Measurements from ENCODE around the gene SCOC. TPM values are rescaled to one million over a fixed set of nuclear protein-coding genes. Genes with fewer than 3 reads are reported as not detected.
A peak's percentile ranks its signal among the peaks of the same experiment; 100 is the strongest.

Gene SCOC
- 10 to 100 TPM; 66.0 to 69.2 TPM for total RNA-seq
- long read RNA-seq, transcript SCOC-211 (4 exons, 1,959 nt): major isoform, 181 of 196 reads
- long read RNA-seq, transcript SCOC-207 (3 exons, 1,838 nt): minor isoform, 6 of 196 reads
- long read RNA-seq, partial matches to known transcripts: 7 of 196 reads
- long read RNA-seq, other reads (novel, unspliced or antisense): 2 of 196 reads

DNA sequence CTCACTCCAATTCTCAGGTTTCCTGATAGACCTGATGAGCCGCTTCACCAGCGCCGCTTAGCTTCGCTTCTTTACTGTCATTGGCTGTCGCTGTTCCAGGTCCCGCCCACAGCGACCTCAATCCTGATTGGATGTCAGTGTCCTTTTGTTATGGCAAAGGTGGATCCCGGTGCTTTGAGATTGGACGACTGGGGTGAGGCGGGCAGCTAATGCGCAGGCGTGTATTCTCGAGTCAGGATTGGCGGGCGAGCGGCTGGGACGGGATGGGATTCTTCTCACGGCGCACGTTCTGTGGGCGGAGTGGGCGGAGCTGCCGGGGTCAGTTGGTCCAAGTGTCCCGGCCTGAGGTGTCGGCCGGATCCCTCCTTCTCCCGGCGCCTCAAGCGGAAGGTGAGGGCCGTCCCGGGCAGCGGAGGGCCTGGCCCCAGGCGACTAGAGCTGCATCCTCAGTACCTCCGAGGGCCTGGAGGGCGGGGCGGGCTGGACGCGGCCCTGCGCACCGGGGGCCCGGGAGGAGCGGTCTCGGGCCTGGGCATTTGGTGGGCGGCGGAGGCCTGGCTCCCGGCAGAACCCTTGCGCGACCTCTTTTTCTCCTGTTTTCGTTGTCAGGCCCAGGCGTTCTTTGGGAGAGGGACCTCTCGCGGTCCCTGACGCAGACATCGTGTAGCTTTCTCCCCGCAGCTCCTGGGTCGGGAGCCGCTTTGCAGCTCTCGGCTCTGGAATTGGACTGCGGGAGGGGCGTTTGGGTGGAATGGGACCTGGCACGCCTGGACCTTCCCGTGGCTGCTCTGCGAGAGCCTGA is at the start of gene SCOC:
Gene SCOC (plus strand): TSS at position 319 of the 802 bp plus-strand sequence. CDS start 5,525 bp downstream, outside the sequence.
- peak; percentile 98 to 99 for ATAC-seq
- intact Hi-C loops (cut with DNase I): no loop called here

DNA sequence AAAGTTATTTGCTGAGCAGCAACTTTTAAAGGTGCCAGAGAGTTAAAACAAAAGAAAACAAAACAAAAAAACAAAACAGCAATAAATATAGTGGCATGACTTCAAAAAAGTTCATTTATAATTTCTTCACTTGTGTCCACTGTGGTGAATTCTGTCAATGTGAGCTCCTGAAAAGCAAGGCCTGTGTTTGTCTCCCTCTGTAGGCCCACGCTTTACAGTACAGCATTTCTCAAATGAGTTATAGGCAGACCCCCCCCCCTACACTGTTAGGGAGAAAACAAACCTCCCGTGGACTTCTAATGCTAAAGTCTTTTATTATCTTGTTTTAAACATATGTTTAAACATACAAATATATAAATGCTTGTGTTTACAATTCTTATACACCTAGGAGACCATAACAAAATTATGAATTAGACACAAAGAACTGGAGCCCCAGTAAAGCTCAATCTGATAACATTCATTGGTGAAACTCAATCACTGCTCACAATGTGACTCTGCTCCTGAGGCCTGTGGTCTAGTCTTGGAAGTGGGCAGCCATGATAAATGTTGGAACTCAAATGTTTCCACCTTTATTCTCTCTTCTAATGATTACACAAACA is 47.0 kb upstream of the SCOC start:
- DNase-seq: peak; percentile 23
- peak; percentile 73 to 82 for ATAC-seq
- intact Hi-C loops (cut with DNase I): loop anchor here (10.0 kb wide), 2 partner anchors 172 to 312 kb away; partner anchors contain the start of gene MAML3 (in 1 of the 2)

More for the DNA sequence above, at the start of gene SCOC:
- peak; percentile 99 for DNase-seq

DNA sequence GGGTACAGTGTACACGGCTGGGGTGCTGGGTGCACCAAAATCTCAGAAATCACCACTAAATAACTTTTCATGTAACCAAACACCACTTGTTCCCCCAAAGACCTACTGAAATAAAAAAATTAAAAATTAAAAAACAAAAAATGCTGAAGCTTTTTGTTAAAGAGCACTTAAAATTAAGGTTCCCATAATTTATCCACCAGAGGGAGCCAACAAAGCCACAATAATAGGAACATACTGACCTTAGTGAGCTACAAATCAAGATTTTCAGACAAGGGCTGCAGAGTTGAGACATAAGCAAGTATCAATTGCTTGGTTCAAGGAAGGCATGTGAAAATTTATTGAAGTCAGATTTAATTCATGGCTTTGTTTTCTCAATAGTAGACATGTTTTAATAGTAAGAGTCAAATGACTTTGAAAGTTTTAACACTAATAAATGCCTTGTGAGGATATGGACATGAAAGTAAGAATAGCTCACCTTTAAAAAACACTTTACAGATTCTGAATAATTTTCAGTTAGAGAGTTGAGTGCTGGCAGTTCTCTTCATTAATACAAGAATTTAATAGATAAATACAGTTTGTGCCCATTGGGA is 43.0 kb upstream of the SCOC start:
- intact Hi-C loops (cut with DNase I): no loop called here
- DNase-seq (no peak), ATAC-seq (no peak)

DNA sequence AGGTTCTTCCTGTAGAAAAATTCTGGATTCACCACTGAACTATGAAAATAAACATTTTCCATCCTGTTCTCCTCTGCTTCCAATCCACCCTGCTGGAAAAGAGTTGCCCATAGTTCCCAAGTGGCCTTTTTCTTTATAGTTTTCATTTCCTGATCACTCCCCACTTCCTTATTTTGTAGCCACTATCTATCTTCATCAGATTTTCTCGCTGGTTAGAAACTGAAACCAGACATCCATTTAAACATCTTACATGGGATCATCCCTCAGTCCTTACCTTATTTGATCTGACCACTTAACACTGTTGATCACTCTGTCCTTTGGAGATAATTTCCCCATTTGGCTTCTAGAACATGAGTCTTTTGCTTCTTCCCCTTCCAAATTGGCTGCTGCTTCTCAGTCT is 42.2 kb upstream of the SCOC start:
- DNase-seq: no peak
- intact Hi-C loops (cut with DNase I): no loop called here
- ATAC-seq: no peak

DNA sequence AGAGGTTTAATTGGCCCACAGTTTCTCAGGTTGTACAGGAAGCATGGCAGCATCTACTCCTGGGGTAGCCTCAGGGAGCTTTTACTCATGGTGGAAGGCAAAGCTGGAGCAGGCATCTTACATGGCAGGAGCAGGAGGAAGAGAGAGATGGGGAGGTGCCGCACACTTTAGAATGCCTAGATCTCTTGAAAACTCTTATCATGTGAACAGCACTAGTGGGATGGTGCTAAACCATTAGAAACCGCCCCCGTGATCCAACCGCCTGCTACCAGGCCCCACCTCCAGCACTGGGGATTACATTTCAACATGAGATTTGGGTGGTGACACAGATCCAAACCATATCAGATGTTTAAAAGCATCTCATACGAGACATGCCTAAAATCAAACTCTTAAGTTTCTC is 41.6 kb upstream of the SCOC start:
- DNase-seq (no peak), ATAC-seq (no peak)
- intact Hi-C loops (cut with DNase I): no loop called here

DNA sequence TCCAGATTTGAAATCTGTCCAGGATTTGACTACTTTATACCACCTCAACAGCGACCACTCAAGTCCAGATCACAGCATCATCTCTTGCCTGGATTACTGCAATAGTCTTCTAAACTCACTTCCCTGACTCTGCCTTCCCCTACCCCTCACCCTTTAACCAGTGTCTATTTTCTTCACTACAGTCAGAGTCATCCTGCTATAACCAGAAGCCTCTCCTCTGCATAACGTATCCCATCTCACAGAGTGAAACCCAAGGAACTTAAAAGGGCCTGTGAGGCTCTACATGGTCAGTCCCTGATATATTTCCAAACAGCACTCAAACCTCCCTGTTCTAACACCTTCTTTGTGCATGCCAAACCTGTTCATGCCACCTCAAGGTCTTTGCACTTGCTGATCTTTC is 40.7 kb upstream of the SCOC start:
- ATAC-seq (no peak), DNase-seq (no peak)
- intact Hi-C loops (cut with DNase I): no loop called here

DNA sequence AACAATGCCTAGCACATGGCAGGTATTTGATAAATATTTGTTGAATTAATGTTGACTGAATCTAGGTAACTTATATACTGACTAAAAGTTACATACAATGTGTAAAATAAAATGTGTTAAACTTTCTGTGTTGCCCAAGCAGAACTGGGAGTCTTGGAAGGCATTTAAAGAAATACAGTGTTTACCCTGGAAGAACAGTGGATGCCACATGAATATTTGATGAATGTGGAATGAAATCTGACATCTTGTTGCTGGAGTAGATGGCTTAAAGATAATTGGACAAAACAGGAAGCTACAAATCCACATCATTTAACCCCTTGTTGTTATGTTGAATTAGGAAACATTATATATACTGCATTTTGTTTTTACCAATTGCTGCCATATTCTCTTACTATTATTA is 39.9 kb upstream of the SCOC start:
- intact Hi-C loops (cut with DNase I): no loop called here
- DNase-seq (no peak), ATAC-seq (no peak)

DNA sequence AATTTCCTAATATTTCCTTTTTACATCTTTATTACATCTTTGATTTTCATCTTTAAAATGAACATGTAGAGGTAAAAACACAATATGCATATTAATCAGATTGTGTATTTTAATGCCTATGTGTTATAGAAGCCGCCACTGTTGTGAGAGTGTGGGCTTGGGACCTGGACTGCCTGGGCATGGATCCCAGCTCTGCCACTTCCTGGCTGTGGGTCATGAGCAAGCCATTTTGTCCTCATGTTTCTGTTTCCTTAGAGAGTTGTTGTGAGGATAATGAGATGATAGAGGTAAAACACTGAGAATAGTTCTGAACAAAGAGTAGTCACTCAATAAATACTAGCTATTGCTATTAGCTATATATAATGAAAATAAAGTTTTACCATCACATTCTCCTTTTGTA is 38.4 kb upstream of the SCOC start:
- intact Hi-C loops (cut with DNase I): no loop called here
- no peak for ATAC-seq
- no peak for DNase-seq

DNA sequence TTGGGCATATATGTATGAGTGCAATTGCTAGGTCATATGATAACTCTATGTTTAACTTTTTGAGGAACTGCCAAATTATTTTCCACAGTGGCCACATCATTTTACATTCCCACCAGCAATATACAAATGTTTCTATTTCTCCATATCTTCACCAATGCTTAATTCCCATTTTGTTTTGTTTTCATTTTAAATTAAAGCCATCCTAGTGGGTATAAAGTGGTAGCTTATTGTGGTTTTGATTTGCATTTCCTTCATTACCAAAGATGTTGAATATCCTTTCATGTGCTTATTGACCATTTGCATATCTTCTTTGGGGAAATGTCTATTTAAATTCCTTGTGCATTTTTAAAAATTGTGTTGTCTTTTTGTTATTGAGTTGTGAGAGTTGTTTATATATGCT is 36.7 kb upstream of the SCOC start:
- intact Hi-C loops (cut with DNase I): no loop called here
- no peak for DNase-seq
- ATAC-seq: no peak

DNA sequence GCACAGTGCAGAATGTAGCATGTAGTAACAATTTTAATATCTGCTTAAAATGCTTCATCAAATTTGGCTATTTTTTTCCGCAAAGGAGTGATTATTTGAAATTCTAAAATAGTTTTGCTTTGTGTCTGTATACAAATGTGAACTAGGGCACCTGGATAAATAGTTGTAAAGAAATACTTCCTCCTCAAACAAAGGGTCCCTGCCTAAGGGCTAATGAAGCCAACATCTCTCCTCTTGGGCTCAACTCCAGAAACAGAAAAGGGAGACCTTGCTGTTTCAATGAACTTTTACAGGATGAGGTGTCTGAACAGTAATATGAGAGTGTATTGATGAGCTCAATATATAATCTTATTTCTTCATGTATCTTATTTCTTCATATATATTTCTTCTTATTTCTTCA is 30.8 kb upstream of the SCOC start:
- no peak for ATAC-seq
- intact Hi-C loops (cut with DNase I): no loop called here

DNA sequence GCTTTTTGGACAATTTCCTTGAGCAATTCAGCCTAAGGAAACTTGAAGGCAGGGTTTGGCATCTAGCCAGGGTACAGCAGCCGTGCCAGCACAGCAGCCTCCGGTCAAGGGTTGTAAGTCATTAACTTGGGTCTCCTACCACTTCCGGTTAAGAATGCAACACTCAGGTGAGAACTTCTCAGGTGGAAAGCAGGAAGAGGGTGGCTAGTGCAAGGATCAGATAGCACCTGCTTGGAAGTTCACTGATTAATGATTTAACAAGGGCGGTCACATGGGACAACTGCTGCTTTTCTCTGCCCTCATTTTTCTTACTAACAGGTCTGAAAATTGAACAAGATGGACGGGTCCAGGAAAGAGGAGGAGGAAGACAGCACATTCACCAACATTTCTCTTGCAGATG is 30.1 kb upstream of the SCOC start:
- DNase-seq: peak; percentile 28

More for the DNA sequence above, 30.8 kb upstream of the SCOC start:
- no peak for DNase-seq

DNA sequence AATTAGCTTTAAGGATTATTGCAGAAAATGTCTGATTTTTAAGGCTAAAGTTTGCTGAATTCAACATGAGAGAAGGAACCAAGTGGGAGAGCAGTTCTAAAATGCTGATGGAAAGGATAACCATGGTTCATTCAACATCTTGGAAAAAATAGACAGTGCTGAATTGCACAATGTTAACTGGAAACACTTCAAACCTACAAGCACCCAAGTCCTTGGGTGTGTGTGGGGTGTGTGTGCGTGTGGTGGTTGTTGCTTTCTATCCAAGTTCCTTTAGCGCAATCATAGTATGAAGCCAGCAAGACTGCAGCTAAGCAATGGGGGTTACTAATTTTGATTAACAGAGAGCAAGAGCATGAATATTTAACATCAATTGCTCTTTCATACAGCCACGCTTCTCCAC is 29.3 kb upstream of the SCOC start:
- intact Hi-C loops (cut with DNase I): no loop called here
- DNase-seq: no peak

More for the DNA sequence above, 30.1 kb upstream of the SCOC start:
- no peak for ATAC-seq
- intact Hi-C loops (cut with DNase I): no loop called here

DNA sequence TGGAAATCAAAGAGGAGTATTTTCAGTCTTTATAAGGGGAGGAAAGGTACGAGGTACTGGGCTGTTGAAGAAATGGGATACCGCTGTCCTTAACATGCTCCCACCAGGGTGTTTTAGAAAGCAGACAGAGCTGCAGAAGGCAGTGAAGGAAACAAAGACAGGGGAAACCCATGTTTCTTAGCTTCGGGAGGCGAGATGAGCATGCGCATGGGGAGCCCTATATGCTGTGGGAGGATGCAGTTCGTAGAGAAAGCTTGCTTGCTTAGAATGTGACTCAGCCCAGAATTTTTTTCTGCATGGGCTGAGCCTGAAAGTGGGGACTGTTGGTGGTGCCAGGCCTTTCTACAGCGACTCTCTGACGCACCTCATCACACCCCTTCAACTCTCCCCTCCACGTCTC is 28.8 kb upstream of the SCOC start:
- DNase-seq (no peak), ATAC-seq (no peak)
- intact Hi-C loops (cut with DNase I): no loop called here

More for the DNA sequence above, 29.3 kb upstream of the SCOC start:
- peak in 1 of 2 donors; percentile 30 for ATAC-seq

DNA sequence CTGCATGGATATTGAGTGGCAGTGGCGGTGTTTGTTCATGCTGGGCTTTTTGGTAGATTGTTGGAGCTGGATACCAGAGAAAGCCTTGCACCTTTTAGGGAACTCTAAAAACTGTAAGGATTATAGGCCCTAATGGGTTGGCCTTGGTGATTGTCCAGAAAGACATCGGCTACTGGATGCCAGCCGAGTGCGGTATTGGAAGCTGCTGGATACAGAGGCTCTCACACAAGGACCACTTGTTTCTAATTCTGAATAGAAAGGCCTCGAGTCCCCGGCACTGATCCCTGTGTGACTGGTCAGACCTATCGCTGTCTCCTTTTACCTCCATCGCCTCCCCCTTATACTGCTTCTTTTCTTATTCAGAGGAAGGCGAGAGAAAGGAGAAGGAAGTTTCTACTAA is 27.3 kb upstream of the SCOC start:
- intact Hi-C loops (cut with DNase I): no loop called here
- DNase-seq: no peak
- ATAC-seq: no peak

DNA sequence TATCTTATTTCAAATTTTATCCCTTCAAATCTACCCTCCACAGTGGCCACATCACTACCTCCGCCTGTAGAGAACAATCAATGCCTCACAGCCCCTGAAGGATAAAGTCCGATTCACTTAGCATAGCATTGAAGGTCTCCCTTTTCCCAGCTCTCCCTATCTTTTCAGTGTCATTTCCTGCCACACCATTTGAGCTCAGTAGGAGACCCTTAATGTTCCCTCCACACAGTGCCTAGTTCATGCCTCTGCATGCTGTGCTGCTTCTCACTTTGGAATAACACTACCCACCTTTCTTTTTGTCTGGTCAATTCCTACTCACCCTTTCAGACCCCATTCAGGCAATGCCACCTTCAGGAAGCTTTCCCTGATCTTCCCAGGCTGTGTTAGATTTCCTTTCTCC is 23.6 kb upstream of the SCOC start:
- ATAC-seq: no peak
- intact Hi-C loops (cut with DNase I): no loop called here
- no peak for DNase-seq

DNA sequence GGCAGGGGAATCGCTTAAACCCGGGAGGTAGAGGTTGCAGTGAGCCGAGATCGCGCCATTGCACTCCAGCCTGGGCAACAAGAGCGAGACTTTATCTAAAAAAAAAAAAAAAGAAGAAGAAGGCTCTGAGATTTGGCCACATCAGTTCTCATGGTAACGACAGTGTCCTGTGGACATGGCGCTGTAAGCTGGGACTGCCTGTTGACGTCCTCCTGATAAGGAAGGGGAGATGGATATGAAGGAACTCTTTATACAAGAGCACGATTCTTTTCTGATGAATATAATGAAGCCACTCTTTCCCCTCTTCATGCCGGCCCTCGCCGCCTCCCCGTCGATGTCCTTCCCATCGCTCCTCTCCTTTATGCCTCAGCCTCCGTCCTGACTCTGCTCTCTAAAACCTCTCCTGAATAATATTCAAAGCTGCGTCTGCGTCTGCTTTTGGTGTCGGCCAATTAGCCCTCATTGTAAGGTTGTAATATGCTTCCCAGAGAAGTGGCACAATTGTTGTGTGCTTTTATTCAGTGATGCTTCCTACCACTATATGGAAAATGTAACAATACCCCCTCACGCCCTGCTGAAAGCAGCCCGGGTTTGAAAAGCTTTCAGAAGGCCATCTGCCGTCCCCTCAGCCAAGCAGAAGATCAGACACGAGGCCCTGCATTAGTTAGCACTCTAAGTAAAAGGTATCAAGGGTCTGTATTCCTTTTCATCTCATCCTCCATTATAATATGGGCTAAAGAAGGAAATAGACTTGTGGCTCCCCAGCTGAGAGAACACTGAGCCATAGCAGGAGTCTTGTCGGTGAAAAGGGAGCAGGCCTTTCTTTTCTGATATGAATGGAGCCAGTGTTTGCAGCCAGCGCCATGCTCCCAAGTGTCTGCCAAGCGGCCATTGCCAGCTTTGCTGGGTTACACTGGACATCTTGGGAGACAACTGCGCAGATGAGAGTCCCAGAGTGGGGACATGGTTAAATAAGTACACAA is 22.1 kb upstream of the SCOC start:
- ATAC-seq: no peak
- intact Hi-C loops (cut with DNase I): no loop called here
- no peak for DNase-seq

DNA sequence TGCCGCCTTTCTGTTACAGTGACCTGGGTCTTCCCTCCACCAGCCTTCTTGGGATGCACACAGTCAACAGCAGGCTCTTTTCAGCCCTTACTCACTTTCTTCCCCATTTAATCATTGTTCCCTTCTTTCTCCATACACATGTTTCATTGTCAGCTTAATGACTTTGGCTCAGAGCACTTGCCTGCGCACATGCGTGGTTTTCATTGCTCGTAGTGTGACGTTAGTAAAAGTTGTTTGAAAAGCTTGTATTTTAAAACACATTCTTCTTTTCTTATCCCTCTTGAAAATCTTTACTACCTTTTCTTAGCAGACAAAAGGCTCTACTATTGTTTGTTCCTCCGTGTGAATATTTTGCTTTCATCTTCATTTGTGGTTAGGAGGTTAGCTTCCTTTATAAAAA is 19.7 kb upstream of the SCOC start:
- intact Hi-C loops (cut with DNase I): no loop called here
- DNase-seq: no peak
- no peak for ATAC-seq

DNA sequence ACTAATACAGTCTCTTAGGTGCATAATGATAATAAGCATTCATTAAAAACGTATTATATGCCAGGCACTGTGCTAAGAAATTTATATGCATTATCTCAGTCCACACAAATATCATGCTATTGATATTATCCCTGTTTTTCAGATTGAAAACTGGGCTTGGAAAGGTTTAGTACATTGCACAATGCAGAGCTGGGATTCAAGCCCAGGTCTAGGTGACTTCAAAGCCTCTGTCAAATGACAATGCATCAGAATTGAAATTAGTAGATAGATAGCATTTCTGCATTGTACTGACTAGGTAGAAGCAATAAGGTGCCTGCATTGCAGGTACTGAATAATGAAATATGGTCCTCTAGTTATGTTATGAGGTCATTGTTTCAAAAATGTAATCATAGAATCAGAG is 18.2 kb upstream of the SCOC start:
- intact Hi-C loops (cut with DNase I): loop anchor here in 1 of 2 donors (5.0 kb wide), 1 partner anchor 252 kb away; no protein-coding TSS in a partner anchor
- ATAC-seq (no peak), DNase-seq (no peak)

DNA sequence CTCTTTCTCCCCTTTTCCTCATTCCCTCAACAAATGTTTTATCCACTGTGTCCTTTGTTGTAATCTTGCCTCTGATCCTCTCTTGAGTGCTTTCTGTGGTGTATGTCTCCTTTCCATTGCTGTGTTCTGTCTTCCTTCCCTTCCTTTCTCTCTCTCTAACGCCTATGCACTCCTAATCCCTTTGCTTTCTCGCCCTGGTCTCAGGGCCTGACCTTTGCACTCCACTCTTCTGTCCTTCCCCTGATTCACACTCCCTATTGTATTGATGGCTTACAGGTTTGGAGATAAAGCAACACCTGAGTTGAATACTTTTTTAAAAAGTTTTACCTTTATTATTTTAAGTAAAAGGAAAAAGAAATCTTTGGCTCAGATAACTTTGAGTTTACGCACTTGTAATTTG is 15.6 kb upstream of the SCOC start:
- ATAC-seq (no peak), DNase-seq (no peak)
- intact Hi-C loops (cut with DNase I): loop anchor here (2.0 to 5.0 kb wide), 2 partner anchors 249 to 487 kb away; no protein-coding TSS in a partner anchor
